GM20000 (cell line): ENCODE measurements around the gene FCMR.

ENCODE experiments used
- DNase-seq: peaks from one replicate; pipeline ENCODE4 v3.0.0; 2012; ENCODE audit warnings: low spot score
- CTCF ChIP-seq: IDR thresholded peaks from 2 replicates; pipeline ENCODE4 v1.5.1; 2012; ENCODE audit warnings: mild to moderate bottlenecking, control low read depth; ENCODE audit errors: extremely low read depth, missing control alignments

Gene FCMR

GRCh38 chr1:206923009-206923960 is 1.5 kb upstream of the FCMR start:
- peak; percentile 76 for DNase-seq
- no peak for TF ChIP-seq CTCF

- DNase-seq = no peak
- no peak for TF ChIP-seq CTCF
Measured at GRCh38 chr1:206922524-206922923, 783 bp upstream of the FCMR start.

- TF ChIP-seq CTCF = no peak
- DNase-seq = no peak
Measured at GRCh38 chr1:206918076-206918475, 3.7 kb downstream of the FCMR start.

- no peak for TF ChIP-seq CTCF
- DNase-seq = no peak
Measured at GRCh38 chr1:206916000-206916709, 5.6 kb downstream of the FCMR start.

GRCh38 chr1:206915030-206915735 is 6.6 kb downstream of the FCMR start:
- DNase-seq = no peak
- TF ChIP-seq CTCF = no peak

GRCh38 chr1:206913766-206914537 is 7.8 kb downstream of the FCMR start:
- no peak for TF ChIP-seq CTCF
- DNase-seq = no peak
